22Rv1 (cell line): Measurements from ENCODE around the gene GGA1.

ENCODE experiments used
- H3K27ac ChIP-seq: fragments of 450-650 bp; 2 replicates; pipeline ENCODE4 v1.5.1; 2017
- CTCF ChIP-seq: fragments of 450-650 bp; IDR thresholded peaks from 2 replicates; pipeline ENCODE4 v1.5.1; 2017; ENCODE audit warnings: mild to moderate bottlenecking
- ZFX ChIP-seq: fragments of 450-650 bp; IDR thresholded peaks from 2 replicates; pipeline ENCODE4 v1.6.1; 2017; ENCODE audit warnings: antibody characterized with exemption, borderline replicate concordance

The GGA1 gene

GRCh38 chr22:37568012-37568411 is 40.6 kb upstream of the GGA1 start:
- H3K27ac ChIP-seq: 0 out of 2 replicates have a peak overlapping the region, but pooled peaks have one; percentile 51
- TF ChIP-seq CTCF: no peak
- no peak for TF ChIP-seq ZFX

- no peak for TF ChIP-seq ZFX
- no peak for TF ChIP-seq CTCF
- H3K27ac ChIP-seq: peak overlapping the region; percentile 74
Observed at GRCh38 chr22:37568448-37569008, 40.1 kb upstream of the GGA1 start.

GRCh38 chr22:37569009-37569920 is 39.4 kb upstream of the GGA1 start:
- TF ChIP-seq ZFX (no peak), CTCF (no peak)

GRCh38 chr22:37569921-37570660 is 38.5 kb upstream of the GGA1 start:
- peak overlapping the region; percentile 74 for H3K27ac ChIP-seq
- TF ChIP-seq CTCF (no peak), ZFX (no peak)

More at GRCh38 chr22:37569009-37569920, 39.4 kb upstream of the GGA1 start:
- H3K27ac ChIP-seq: peak overlapping the region; percentile 74

- peak overlapping the region; percentile 74 for H3K27ac ChIP-seq
- TF ChIP-seq ZFX: no peak
Observed at GRCh38 chr22:37570661-37570976, 38.0 kb upstream of the GGA1 start.

- H3K27ac ChIP-seq: peak overlapping the region; percentile 74; the same call in 1 of the 2 replicates
- TF ChIP-seq CTCF (peak; percentile 17), ZFX (no peak)
Observed at GRCh38 chr22:37571258-37571991, 37.2 kb upstream of the GGA1 start.

GRCh38 chr22:37571992-37572373 is 36.7 kb upstream of the GGA1 start:
- no peak overlapping the region for H3K27ac ChIP-seq
- no peak for TF ChIP-seq ZFX
- no peak for TF ChIP-seq CTCF
